HG03280 (cell line): ENCODE data around the gene FAM210B.
"Not testable (repeated sequence)": the region's sequence is repeated elsewhere in the genome, so short reads cannot be mapped to it uniquely, and the experiment has no call there.

Experiments used
- ATAC-seq: cut with Tn5 transposase; IDR thresholded peaks from one replicate; pipeline ENCODE4 v1.9.1; 2021; ENCODE audit warnings: mild to moderate bottlenecking, moderate library complexity; ENCODE audit not compliant: unreplicated experiment

Gene FAM210B

GRCh38 chr20:56391596-56392131 is 32.9 kb downstream of the FAM210B start:
- ATAC-seq, result peak; percentile 28

DNA sequence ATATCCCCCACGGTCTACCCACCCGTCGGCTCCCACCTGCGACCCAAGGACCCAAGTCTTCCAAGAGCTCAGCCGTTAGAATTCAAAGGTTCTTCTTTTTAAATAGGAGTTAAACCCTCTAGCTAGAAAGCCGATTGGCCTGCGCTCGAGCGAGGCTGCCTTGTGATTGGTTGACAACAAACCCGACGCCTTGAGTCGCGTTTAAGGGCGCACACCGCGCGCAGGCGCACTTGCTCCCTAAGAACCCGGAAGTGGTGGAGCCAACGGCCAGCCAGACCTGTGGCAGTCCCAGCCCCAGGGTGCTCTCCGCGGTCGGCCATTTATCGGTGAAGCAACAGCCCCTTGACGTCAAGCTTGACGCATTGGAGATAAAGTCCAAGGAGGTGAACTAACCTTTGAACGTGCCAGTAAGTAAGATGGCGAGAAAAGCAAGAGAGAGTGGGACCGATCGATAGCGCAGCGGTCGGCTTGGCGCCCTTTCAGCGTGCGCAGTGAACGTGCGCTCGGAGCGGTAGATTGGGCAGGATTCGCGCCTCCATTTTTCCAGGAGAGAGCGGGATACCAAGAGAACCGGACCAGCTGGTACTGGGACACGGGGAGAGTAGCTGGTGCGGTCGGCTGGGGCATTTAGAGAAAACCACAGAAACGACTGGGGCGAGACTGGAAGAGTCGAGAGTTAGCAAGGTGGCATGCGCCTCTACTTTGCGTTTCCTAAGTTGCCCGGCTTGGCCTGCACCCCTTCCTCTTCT is 33.5 kb downstream of the FAM210B start, which contains the start of the genes AURKA and CSTF1:
AURKA (minus strand) TSS at position 84 of the 749 bp plus-strand sequence. CDS start 4,018 bp downstream, outside the sequence.
CSTF1 (plus strand) TSS at position 514 of the 749 bp plus-strand sequence. CDS start 2,908 bp downstream, outside the sequence.
- peak; percentile 89 for ATAC-seq

- ATAC-seq, result no peak
Measured at GRCh38 chr20:56392881-56393482, 34.2 kb downstream of the FAM210B start.

- ATAC-seq, result no peak
Measured at GRCh38 chr20:56393653-56394052, 34.9 kb downstream of the FAM210B start.

DNA sequence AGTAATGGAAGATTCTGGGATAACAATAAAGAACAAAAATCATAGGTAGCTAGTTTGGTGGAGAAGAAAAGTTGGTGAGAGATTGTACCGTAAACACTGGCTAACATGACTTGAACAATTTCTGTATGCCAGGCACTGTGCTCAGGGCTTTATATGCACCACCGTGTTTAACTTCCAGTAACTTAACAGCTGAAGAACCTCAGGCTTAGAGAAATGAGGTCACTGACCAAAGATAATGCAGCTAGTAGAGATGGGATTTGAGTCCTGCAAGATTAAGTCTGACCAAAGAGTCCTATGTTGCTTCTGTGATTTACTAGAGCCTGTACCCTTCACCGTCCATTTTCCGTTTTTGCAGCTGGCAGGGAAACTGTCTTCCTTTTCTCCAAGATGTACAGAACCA is 36.4 kb downstream of the FAM210B start:
- no peak for ATAC-seq

GRCh38 chr20:56400001-56400640 is 41.3 kb downstream of the FAM210B start:
- peak; percentile 60 for ATAC-seq

- ATAC-seq, result no peak
Measured at GRCh38 chr20:56403465-56403864, 44.7 kb downstream of the FAM210B start.

GRCh38 chr20:56405356-56405755 is 46.6 kb downstream of the FAM210B start:
- ATAC-seq, result not testable (repeated sequence)

DNA sequence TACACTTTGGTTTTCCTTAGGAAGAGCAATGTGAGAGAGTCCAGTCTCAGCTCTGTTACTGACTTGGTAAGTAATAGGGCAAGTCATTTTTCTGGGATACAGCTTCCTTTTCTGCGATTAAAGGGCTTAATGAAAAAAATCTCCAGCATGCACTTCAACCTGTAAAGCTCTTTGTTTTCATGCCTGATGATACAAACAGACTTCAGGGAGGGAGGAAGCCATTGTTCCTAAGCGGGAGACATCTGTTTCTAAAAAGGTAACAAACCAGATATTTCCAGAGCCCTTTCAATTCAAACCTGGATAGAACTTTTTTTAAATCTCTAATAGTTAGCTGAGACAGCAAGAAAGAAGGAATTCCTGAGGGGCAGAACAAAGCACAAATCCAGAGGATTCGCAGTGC is 48.1 kb downstream of the FAM210B start:
- ATAC-seq, result no peak

DNA sequence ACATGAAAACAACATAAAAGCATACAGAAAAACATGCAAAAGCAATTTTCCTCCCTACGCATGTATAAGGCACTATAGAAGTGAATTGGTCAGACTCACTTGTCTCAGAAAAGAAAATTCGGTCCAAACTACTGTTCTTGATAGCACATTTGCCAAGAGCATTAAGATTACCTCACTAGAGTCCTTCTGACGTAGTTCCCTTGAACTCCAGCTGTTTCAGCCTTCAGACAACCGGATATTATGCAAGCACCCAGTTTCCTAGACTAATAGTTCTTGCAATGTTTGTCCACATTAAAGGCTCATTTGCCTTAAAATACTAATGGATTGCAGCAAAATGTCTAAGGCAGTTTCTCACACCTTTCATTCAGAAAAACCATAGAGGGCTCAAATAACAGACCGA is 50.7 kb downstream of the FAM210B start:
- ATAC-seq, result no peak

DNA sequence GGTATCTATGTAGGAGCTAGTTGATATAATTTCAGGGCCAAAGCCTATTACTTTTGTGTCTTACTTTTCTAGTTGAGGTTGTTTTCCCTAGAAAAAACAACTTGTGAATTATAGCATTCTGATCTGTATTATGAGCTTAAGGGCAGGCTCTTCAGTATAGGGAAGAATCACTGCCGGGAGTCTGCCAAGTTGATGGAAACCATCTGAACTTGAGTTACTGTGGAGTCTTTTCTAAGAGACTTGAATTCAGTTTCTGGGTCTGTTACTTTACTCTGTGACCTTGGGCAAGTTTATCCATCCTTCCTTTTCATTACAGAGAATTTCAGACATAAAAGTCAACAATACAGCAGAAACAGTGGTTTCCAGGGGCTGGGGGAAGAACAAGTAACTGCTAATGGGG is 51.2 kb downstream of the FAM210B start:
- no peak for ATAC-seq

DNA sequence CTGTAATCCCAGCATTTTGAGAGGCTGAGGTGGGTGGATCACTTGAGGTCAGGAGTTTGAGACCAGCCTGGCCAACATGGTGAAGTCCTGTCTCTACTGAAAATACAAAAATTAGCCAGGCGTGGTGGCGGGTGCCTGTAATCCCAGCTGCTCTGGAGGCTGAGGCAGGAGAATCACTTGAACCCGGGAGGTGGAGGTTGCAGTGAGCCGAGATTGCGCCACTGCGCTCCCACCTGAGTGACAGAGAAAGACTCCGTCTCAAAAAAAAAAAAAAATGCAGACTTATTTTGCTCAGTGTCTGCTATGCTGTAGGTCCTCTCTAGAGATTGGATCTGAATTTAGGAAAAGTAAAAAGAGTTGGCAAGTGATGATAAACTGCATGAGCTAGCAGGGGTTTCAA is 52.5 kb downstream of the FAM210B start:
- not testable (repeated sequence) for ATAC-seq

DNA sequence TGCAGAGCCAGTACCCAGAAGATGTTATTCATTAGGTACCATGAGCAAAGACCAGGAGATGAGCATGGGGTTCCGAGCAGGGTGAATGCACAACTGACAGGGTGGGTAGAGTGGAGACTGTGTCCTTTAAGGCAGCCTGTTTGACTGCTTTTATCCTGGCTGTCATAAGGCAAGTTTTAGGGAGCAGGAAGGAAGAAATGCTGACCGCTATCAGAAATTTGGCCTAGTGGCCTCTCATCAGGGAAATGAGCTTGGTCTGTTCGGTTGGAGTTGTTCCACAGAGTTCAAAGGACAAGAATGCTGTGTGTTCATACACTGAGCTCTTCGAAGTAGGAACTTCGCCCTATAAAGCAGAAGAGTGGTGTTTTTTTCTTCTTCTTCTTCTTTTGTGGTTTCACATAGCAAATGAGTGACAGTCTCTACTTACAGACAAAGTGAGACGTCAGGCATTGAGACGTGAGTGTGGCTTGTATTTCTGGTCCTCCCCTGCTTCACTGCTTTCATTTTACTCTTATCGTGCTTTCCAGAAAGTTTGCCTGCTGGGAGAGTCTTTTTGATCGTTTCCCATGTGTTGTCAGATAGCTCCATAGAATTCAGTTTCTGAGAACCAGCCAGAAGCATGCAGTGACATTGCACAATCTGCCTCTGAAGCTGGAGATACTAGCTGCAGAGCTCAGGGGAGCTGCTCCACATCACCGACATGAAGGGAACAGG is 53.1 kb downstream of the FAM210B start, which contains the start of gene CASS4:
CASS4 (plus strand) TSS at position 502 of the 714 bp plus-strand sequence; CDS start at position 701, 199 bp downstream.
- ATAC-seq, result no peak

DNA sequence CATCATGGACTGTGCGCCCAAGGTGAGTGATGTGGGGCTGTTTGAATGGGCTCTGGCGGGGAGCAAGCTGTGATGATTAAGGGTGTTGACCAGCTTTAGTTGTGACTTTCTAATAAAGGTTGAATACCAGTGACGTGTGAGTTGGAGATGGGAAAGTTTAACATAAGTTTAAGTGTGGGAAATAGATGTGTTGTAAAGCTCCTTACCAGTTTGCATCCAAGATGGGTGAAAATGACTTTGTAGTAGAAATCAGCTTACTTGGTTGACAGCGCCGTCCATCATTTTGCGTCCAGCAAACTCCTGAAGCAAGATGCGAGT is 53.7 kb downstream of the FAM210B start:
- ATAC-seq, result no peak

DNA sequence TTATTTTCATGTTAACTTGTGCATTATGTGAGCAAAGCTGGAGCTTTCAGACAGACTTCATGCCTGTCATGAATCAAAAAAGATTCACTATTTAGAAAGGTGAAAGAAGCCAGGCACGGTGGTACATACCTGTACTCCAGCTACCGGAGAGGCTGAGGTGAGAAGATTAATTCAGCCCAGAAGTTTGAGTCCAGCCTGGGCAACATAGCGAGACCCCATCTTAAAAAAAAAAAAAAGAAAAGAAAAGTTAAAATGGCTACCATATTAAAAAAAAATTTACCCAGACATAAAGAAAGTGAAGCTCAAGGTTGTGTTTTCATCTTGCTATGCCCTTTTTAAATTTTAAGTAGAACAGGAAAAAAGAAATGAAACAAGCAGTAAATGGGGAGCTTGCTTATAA is 54.2 kb downstream of the FAM210B start:
- ATAC-seq, result no peak

GRCh38 chr20:56414842-56415765 is 56.3 kb downstream of the FAM210B start:
- ATAC-seq, result no peak

GRCh38 chr20:56417402-56417801 is 58.6 kb downstream of the FAM210B start:
- ATAC-seq, result no peak

GRCh38 chr20:56417911-56418310 is 59.1 kb downstream of the FAM210B start:
- no peak for ATAC-seq
